GM19438 (cell line): ENCODE results near the gene ITIH4.

Source experiments
- ATAC-seq: cut with Tn5 transposase; IDR thresholded peaks from one replicate; pipeline ENCODE4 v1.9.1; 2021; ENCODE audit warnings: low read depth; ENCODE audit not compliant: unreplicated experiment

ITIH4 gene

DNA sequence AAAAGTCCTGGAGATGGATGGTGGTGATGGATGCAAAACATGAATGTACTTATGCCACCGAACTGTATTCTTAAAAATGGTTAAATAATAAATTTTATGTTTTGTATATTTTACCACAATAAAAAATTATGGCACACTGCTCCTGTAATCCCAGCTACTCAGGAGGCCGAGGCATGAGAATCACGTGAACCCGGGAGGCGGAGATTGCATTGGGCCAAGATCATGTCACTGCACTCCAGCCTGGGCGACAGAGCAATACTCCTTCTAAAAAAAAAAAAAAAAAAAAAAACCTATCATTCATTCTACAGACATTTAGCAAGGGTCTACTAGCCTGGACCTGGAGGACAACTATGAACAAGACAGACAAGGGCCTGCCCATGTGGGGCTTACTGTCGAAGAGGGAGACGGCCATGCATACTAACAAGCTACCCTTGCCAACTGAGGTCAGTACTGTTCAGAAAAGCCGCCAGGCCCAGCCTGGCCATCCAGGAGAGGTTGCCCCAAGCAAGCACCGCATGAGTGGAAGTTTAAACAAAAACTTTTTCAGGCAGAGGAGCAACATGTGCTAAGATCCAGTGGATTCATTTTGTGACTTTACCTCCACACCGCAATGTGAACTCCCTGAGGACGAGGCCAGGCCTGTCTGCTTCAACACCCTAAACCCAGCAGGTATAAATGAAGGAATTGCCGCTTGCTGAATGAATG lies 57.0 kb downstream of the ITIH4 start:
- ATAC-seq: no peak

DNA sequence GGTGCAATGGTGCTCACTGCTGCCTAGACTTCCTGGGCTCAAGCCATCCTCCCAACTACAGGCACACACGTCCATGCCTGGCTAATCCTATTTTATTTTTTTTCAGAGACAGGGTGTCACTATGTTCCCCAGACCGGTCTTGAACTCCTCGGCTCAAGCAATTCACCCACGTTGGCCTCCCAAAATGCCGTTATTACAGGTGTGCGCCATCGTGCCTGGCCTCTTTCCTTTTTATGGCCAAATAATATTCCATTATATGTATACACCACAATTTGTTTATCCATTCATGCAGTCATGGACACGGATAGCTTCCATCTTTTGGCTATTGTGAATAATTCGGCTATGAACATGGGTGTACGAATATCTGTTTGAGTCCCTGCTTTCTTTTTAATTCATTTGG lies 58.8 kb downstream of the ITIH4 start:
- no peak for ATAC-seq

DNA sequence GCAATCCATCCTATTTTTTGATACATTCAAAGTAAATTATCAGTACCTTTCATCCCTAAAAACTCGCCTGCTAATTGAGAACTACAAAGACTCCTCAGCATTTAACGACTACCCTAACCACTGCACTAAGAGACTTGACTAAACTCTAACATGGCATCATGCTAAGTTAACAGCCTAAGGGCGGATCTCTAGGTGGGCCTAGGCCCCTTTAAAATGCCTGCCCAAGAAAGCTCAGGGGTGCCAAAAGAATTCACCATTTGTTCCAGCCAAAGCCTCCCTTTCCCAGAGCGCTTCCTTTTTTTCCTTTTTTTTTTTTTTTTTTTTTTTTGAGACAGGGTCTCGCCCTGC lies 59.2 kb downstream of the ITIH4 start:
- no peak for ATAC-seq

DNA sequence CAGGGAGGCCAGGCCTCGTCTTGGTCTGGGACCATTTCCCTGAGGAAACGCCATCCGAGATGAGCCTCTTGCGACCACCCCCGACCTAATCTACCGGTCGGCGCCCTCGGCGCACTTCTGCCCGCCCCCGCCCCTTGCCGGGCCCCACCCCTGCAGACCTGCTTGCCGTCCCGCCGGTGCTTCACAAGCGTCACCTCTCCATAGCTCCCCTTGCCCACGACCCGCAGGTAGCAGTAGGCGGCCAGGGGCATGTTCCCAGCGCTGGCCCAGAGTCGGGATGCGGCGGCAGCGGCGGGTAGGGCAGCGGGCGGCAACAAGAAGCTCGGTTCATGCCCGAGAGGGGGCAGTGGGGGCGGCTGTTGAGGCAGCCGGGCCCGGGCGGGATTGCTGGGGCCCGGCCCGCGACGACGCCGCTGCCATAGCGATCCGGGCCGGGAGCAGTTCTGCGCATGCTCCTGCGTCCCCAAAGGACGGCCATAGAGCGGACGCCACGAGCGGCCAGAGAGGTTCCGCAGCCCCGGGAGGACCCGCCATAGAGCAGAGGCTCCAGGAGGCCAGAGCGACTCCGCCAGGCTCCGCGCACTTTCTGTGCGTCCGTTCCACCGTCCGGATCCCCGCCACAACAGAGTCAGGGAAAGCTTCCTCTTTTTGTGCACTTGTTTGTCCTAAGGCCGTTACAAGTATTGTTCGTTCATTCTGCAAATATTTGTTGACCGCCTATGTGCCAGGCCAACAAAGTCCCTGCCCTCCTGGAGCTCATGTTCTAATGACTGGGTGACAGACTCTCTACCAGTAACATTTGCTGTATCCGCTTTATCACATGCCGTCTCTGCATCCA lies 59.8 kb downstream of the ITIH4 start, which contains the start of gene NEK4:
Gene NEK4, minus strand, starts transcription at position 445 of the 838 bp plus-strand sequence. Its CDS starts 194 bp downstream, at position 251.
- ATAC-seq: peak; percentile 97

DNA sequence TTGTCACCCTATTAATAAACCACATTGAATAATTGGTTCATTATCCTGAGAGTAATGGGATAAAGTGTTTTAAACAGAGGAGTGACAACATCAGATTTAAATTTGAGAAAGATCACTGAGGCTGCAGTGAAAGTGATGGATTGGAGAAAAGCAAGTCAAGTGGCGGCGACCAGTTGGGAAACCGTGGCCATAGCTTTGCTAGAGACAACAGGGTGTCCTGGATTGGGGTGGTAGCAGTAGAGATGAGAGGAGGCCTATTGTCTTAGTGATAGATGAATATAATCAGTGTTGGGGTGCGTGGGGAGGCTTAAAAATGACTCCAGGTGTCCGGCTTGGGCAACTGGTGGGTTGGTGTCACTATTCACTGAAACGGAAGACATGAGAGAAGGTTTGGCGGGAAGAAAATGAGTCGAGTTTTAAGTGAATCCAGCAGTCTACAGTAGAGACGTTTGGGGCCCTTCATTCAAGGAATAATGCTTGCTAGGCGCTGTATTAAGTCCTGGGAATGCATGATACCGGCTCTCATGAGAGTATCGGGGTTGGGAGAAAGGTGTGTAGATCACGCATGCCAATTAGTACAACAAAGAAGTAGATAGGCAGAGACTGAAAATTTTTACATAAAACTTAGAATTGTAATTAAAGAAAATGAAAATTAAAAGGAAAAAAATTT lies 60.6 kb downstream of the ITIH4 start:
- no peak for ATAC-seq

DNA sequence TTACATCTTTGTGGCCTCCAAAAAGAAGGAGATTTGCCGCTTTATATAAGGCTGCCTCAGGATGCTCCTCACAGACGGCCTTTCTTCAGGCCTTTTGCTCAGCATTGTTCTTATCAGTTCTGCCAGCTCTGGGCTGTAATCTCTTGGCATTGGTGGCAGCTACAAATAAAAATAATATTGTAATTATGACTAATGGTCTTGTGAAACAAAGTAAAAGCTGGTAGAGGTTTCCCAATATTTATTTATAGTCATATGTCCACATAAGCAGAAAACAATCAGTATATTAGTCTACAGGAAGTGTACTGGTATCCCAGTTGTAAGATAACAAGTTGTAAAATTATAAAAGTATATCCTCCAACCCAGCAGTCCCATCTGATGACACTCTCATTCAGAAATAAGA lies 67.0 kb downstream of the ITIH4 start:
- no peak for ATAC-seq
